Loucy (cell line): ENCODE data around the gene COG4.

ENCODE experiments used
- CTCF ChIP-seq: fragments of 200-600 bp; sonication (generic); conservative IDR thresholded peaks from 2 replicates; pipeline ENCODE4 v1.5.1; 2014; ENCODE audit warnings: mild to moderate bottlenecking, antibody characterized with exemption, low read length
- EZH2phosphoT487 ChIP-seq: fragments of 200-600 bp; IDR thresholded peaks from 2 replicates; pipeline ENCODE4 v1.6.1; 2018; ENCODE audit warnings: antibody characterized with exemption, mild to moderate bottlenecking, moderate library complexity, borderline replicate concordance

DNA sequence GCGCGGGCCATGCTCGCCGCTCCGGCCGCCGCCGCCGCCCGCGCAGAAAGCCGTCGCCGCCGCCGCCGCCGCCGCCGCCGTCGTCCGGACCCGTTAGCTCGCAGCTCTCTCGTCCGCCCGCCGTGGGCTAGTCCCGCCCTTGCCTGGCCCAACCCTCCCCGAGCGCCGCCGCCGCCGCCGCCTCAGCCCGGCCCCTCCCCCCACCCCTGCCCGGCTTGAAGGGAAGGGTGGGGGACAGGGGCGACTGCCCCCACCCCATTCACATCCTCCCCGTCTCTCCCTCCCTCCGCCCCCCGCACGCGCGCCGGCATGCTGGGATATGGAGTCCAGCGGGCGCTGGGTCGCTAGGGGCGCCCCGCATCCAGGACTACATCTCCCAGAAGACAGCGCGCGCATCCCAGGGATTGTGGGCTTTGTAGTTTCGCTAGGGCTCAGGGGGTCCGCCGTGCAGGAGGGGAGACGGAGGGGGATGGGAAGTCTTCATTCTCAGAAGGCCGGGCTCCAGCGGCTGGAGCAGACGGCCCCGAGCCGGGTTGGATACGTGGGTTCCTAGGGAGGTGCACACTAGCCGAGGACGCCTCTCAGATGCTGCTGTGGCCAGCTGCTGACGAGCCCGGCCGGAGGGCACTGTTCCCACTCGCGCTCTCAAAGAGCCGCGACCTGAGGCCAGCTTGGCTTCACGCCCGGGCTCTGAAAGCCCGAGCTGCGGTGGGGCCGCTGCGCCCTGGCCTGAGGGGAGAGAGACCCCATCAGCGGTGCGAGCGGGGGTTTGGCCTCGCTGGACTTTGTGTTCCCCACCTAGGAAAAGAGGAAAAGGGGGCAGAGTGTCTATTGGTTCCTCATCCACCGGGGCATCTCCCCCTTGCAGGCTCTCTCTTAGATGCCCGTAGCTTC, 84.1 kb downstream of the COG4 start, which contains the start of gene ST3GAL2:
- TF ChIP-seq CTCF, result no peak
- no peak for TF ChIP-seq EZH2phosphoT487
